Stimulated activated CD4-positive, alpha-beta T cell treated with anti-CD3 and anti-CD28 coated beads, Interleukin-12 subunit alpha, Interleukin-12 subunit beta, amount 100 ng/mL, for 48 hours (primary cell): ENCODE measurements around the gene RTEL1.
"Not testable (repeated sequence)": the region's sequence is repeated elsewhere in the genome, so short reads cannot be mapped to it uniquely, and the experiment has no call there.

ENCODE experiments used
- DNase-seq, 3 donors: peaks; one replicate each; pipeline ENCODE4 v3.0.0-alpha.2; 2020; ENCODE audit warnings: low read depth in 2 of 3, low spot score in 1 of 3

Gene RTEL1

GRCh38 chr20:63652192-63652980, 5.7 kb upstream of the RTEL1 start:
- no peak for DNase-seq

- peak in 2 of 3 donors; percentile 46 to 66 for DNase-seq
These were observed 4.8 kb upstream of the RTEL1 start, which contains the start of gene STMN3 for GRCh38 chr20:63653041-63653973. STMN3 (minus strand) TSS chr20:63653424; CDS start chr20:63653345, 79 bp downstream.

- DNase-seq, result no peak
These were observed 4.0 kb upstream of the RTEL1 start for GRCh38 chr20:63653974-63654668.

- no peak for DNase-seq
These were observed 2.9 kb upstream of the RTEL1 start for GRCh38 chr20:63655249-63655648.

- no peak for DNase-seq
These were observed 1.7 kb upstream of the RTEL1 start for GRCh38 chr20:63656451-63656850.

- DNase-seq, result no peak
These were observed 714 bp upstream of the RTEL1 start for GRCh38 chr20:63657260-63657936.

GRCh38 chr20:63658749-63659187, 656 bp downstream of the RTEL1 start:
- no peak for DNase-seq

- DNase-seq, result no peak
These were observed 1.3 kb downstream of the RTEL1 start for GRCh38 chr20:63659370-63659769.

- DNase-seq, result not testable (repeated sequence)
These were observed 2.1 kb downstream of the RTEL1 start for GRCh38 chr20:63660174-63660573.

GRCh38 chr20:63660622-63661021, 2.5 kb downstream of the RTEL1 start:
- DNase-seq, result no peak

GRCh38 chr20:63661108-63661507, 3.0 kb downstream of the RTEL1 start:
- DNase-seq, result no peak

- DNase-seq, result no peak
These were observed 4.1 kb downstream of the RTEL1 start for GRCh38 chr20:63661959-63662812.

- no peak for DNase-seq
These were observed 4.7 kb downstream of the RTEL1 start for GRCh38 chr20:63662813-63663189.

GRCh38 chr20:63663332-63664066, 5.4 kb downstream of the RTEL1 start:
- DNase-seq, result no peak

GRCh38 chr20:63664143-63664851, 6.2 kb downstream of the RTEL1 start:
- DNase-seq, result no peak

- DNase-seq, result no peak
These were observed 6.9 kb downstream of the RTEL1 start for GRCh38 chr20:63664861-63665594.

GRCh38 chr20:63665708-63666107, 7.6 kb downstream of the RTEL1 start:
- DNase-seq, result no peak

GRCh38 chr20:63667858-63668257, 9.7 kb downstream of the RTEL1 start:
- DNase-seq, result no peak
